SK-N-SH (cell line): ENCODE results near the gene RAI14.

Experiments used
- EP300 ChIP-seq, 2 experiments: IDR thresholded peaks; 2 replicates each; pipeline versions ENCODE4 v1.4.0 to v1.6.1; 2012; ENCODE audit warnings: borderline replicate concordance in 1 of 2, low read depth in 1 of 2, low read length in 1 of 2
- EZH2phosphoT487 ChIP-seq: fragments of 200-600 bp; sonication (generic); IDR thresholded peaks from 2 replicates; pipeline ENCODE4 v1.6.1; 2017; ENCODE audit warnings: low read depth, mixed run types, mild to moderate bottlenecking, antibody characterized with exemption, moderate library complexity, borderline replicate concordance
- POLR2AphosphoS5 ChIP-seq: IDR thresholded peaks from 2 replicates; pipeline ENCODE4 v1.6.1; 2012; ENCODE audit warnings: low read depth, low read length
- REST ChIP-seq: IDR thresholded peaks from 2 replicates; pipeline ENCODE4 v1.6.1; 2012; ENCODE audit warnings: mild to moderate bottlenecking, low read depth, low read length, moderate library complexity
- SIN3A ChIP-seq: IDR thresholded peaks from 2 replicates; pipeline ENCODE4 v1.6.1; 2012; ENCODE audit warnings: low read depth, mild to moderate bottlenecking, low read length, moderate library complexity, borderline replicate concordance
- TF ChIP-seq, protein P1 (sequence below): fragments of 200-600 bp; sonication (generic); IDR thresholded peaks from 2 replicates; pipeline ENCODE4 v1.6.1; 2017; ENCODE audit warnings: antibody characterized with exemption, mild to moderate bottlenecking, moderate library complexity

DNA sequence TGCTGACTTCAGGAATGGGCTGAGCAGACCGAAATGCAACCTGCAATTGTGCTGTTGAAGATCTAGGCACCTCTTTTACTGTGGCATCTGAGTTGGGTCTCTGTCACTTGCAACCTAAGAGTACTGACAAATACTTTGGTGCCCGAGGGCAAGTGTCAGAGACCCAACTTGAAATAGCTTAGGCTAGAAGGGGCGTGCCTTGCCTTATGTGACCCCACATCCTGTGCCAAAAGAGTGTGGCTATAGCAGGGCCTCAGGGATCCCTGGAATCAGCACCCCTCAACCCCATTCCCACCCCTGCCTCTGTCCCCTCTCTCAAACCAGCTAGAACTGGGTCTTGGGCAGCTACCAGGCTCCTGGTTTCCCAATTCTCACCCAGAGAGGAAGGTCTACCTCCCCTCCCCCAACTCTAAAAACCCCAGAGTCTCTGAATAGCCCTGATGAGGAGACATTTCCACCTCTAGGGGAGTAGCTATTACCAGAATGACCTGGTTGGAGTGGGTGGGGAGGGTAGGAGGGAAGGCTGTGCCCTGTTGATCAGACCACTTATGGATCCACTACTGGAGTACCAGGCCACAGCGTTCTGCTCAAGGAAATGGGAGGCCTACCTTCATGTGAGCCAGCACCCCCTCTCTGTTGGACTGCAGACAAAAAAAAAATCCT lies 17.5 kb downstream of the RAI14 start:
- no peak for TF ChIP-seq POLR2AphosphoS5
- no peak for TF ChIP-seq EP300 (IDR thresholded peaks at IDR 0.05; ENCODE audit: borderline replicate concordance in 1 of 2, low read depth in 1 of 2, low read length in 1 of 2)
- TF ChIP-seq, protein P1, sequence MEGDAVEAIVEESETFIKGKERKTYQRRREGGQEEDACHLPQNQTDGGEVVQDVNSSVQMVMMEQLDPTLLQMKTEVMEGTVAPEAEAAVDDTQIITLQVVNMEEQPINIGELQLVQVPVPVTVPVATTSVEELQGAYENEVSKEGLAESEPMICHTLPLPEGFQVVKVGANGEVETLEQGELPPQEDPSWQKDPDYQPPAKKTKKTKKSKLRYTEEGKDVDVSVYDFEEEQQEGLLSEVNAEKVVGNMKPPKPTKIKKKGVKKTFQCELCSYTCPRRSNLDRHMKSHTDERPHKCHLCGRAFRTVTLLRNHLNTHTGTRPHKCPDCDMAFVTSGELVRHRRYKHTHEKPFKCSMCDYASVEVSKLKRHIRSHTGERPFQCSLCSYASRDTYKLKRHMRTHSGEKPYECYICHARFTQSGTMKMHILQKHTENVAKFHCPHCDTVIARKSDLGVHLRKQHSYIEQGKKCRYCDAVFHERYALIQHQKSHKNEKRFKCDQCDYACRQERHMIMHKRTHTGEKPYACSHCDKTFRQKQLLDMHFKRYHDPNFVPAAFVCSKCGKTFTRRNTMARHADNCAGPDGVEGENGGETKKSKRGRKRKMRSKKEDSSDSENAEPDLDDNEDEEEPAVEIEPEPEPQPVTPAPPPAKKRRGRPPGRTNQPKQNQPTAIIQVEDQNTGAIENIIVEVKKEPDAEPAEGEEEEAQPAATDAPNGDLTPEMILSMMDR, result no peak
- no peak for TF ChIP-seq SIN3A
- no peak for TF ChIP-seq EZH2phosphoT487
- no peak for TF ChIP-seq REST
